ENCODE data around the gene TAF4.

TAF4 gene

GRCh38 chr20:61929561-61929960 lies 136.1 kb downstream of the TAF4 start:
- DNase-seq: no peak

- no peak for DNase-seq
Measured at GRCh38 chr20:61927826-61928541, 137.7 kb downstream of the TAF4 start.

- DNase-seq: no peak
Measured at GRCh38 chr20:61927193-61927825, 138.4 kb downstream of the TAF4 start.

GRCh38 chr20:61926796-61927192 lies 138.9 kb downstream of the TAF4 start:
- DNase-seq: no peak

DNA sequence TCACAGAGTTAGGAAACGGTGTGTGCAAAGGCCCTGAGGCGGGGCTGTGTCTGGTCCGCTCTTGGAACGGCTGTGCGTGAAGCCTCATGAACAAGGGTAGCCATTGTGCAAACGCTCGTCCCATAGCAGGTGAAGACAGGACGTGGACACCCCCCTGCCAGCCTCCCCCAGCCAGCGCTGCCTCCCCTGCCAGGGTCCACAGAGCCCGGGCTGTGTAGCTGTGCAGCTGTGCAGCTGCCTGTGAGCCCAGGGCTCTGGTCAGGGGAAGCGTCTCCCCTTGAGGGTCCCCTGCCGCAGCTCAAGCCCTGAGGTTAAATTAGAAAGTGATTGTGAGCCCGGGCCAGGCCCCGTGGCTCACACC lies 139.4 kb downstream of the TAF4 start:
- no peak for DNase-seq

GRCh38 chr20:61925555-61926252 lies 140.0 kb downstream of the TAF4 start:
- no peak for DNase-seq

- DNase-seq: no peak
Measured at GRCh38 chr20:61924858-61925554, 140.7 kb downstream of the TAF4 start.
